ENCODE data around the gene THOC5.

The THOC5 gene

GRCh38 chr22:29473001-29473400, 80.6 kb downstream of the THOC5 start:
- TF ChIP-seq CTCF (IDR thresholded peaks at IDR 0.05; ENCODE audit: low read depth, low read length): no peak
- H3K4me3 ChIP-seq (ENCODE audit: low read depth, low read length): no peak overlapping the region

- H3K4me3 ChIP-seq (ENCODE audit: low read depth, low read length): no peak overlapping the region
- TF ChIP-seq CTCF (IDR thresholded peaks at IDR 0.05; ENCODE audit: low read depth, low read length): peak; percentile 67
Observed at GRCh38 chr22:29470159-29470855, 83.2 kb downstream of the THOC5 start.

- H3K4me3 ChIP-seq (ENCODE audit: low read depth, low read length): no peak overlapping the region
Observed at GRCh38 chr22:29469755-29470154, 83.8 kb downstream of the THOC5 start.

GRCh38 chr22:29464581-29464980, 89.0 kb downstream of the THOC5 start:
- no peak overlapping the region for H3K4me3 ChIP-seq (ENCODE audit: low read depth, low read length)
- TF ChIP-seq CTCF (IDR thresholded peaks at IDR 0.05; ENCODE audit: low read depth, low read length): no peak

More at GRCh38 chr22:29469755-29470154, 83.8 kb downstream of the THOC5 start:
- TF ChIP-seq CTCF (IDR thresholded peaks at IDR 0.05; ENCODE audit: low read depth, low read length): no peak

- no peak for TF ChIP-seq CTCF (IDR thresholded peaks at IDR 0.05; ENCODE audit: low read depth, low read length)
- no peak overlapping the region for H3K4me3 ChIP-seq (ENCODE audit: low read depth, low read length)
Observed at GRCh38 chr22:29463629-29464028, 89.9 kb downstream of the THOC5 start.

GRCh38 chr22:29461263-29461662, 92.3 kb downstream of the THOC5 start:
- TF ChIP-seq CTCF (IDR thresholded peaks at IDR 0.05; ENCODE audit: low read depth, low read length): no peak
- H3K4me3 ChIP-seq (ENCODE audit: low read depth, low read length): no peak overlapping the region

GRCh38 chr22:29459773-29460172, 93.8 kb downstream of the THOC5 start:
- no peak overlapping the region for H3K4me3 ChIP-seq (ENCODE audit: low read depth, low read length)
- no peak for TF ChIP-seq CTCF (IDR thresholded peaks at IDR 0.05; ENCODE audit: low read depth, low read length)
